C4-2B (cell line): Measurements from ENCODE around the gene PRSS56.

Experiments used
- CTCF ChIP-seq: fragments of 450-650 bp; conservative IDR thresholded peaks from 2 replicates; pipeline ENCODE4 v1.5.1; 2017; ENCODE audit warnings: mild to moderate bottlenecking
- ZFX ChIP-seq: fragments of 450-650 bp; IDR thresholded peaks from 2 replicates; pipeline ENCODE4 v1.6.1; 2017

- no peak for TF ChIP-seq CTCF
- TF ChIP-seq ZFX, result no peak
These were observed 20.4 kb downstream of the PRSS56 start for GRCh38 chr2:232540441-232541041.
